ENCODE data around the gene IL22.
"Not testable (repeated sequence)": the region's sequence is repeated elsewhere in the genome, so short reads cannot be mapped to it uniquely, and the experiment has no call there.

The IL22 gene

DNA sequence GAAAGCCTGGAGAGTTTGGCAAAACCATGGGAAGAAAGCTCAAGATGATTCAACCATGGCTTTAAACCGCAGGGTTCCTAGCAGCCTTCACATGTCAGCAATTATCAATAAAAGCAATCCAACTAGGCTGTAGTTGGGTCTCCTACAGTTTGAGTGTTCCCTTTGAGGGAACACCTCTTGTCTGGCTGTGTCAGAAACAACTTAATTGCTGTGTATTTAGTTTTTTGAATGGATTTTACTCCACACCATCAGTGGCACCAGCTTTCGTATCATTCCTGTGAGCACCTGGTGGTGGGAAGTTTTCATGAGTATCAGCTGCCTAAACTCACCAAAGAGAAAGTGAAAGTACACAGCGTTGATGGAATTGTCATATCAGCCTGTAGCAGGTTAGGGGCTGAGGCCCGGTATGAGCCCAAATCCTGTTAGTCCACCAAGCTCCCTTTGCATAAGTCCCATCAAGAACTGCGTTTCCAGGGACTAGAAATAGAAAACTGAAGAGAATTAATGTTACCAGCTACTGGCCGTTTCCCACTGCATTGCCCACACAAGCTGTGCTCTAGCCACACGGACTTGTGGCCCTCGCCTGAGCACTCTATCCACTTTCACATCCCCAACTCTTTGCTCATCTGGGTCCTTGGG is 16.9 kb downstream of the IL22 start:
- peak; percentile 74 for DNase-seq
- in situ Hi-C loops (cut with HindIII; ENCODE audit: low pct_ligation_motif_present, low pct_unique_long_range_greater_than_20kb, low sequenced_read_pairs), result no loop called here

- in situ Hi-C loops (cut with HindIII; ENCODE audit: low pct_ligation_motif_present, low pct_unique_long_range_greater_than_20kb, low sequenced_read_pairs), result no loop called here
- DNase-seq, result no peak
Observed at GRCh38 chr12:68235576-68235975, 17.8 kb downstream of the IL22 start.

- in situ Hi-C loops (cut with HindIII; ENCODE audit: low pct_ligation_motif_present, low pct_unique_long_range_greater_than_20kb, low sequenced_read_pairs), result no loop called here
- no peak for DNase-seq
Observed at GRCh38 chr12:68234140-68234539, 19.3 kb downstream of the IL22 start.

GRCh38 chr12:68233498-68233897 is 19.9 kb downstream of the IL22 start:
- in situ Hi-C loops (cut with HindIII; ENCODE audit: low pct_ligation_motif_present, low pct_unique_long_range_greater_than_20kb, low sequenced_read_pairs), result no loop called here
- DNase-seq, result no peak

DNA sequence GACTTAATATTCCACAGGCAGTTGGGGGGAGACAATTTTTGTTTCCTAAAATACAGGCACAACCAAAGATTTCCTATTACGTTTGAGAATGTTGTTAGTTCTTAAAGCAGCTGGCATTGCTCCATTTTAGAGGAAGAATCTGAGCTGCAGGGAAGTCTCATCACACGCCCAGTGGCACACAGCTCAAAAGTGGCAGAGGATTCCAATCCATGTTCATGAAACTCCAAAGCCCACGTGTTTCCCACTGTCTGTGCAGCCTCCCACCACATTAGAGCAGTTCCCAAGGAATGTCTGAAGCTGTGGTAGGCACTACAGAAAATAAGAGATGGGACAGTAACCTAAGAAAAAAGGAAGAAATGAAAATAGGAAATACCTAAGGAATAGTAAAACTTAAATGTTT is 21.7 kb downstream of the IL22 start:
- in situ Hi-C loops (cut with HindIII; ENCODE audit: low pct_ligation_motif_present, low pct_unique_long_range_greater_than_20kb, low sequenced_read_pairs), result no loop called here

GRCh38 chr12:68231229-68231628 is 22.2 kb downstream of the IL22 start:
- in situ Hi-C loops (cut with HindIII; ENCODE audit: low pct_ligation_motif_present, low pct_unique_long_range_greater_than_20kb, low sequenced_read_pairs), result no loop called here
- DNase-seq, result no peak

More for the DNA sequence above, 21.7 kb downstream of the IL22 start:
- no peak for DNase-seq

DNA sequence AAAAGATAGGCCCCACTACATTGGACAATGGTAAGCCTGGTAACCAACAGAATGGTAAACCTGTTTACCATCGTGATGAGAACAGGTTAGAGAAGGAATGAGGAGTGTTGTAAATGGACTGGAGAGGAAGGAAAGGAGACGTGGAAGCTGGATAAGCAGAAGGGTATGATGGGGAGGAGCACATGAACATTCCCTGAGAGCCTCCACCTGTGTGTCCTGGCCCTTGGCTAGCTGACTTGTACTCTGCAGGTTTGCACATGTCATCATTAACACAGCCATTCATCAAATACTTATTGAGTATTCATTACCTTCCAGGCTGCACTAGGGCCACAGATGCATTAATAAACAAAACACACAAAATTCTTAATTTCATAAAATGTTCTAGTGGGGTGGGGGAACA is 23.4 kb downstream of the IL22 start:
- in situ Hi-C loops (cut with HindIII; ENCODE audit: low pct_ligation_motif_present, low pct_unique_long_range_greater_than_20kb, low sequenced_read_pairs), result no loop called here
- DNase-seq, result no peak

GRCh38 chr12:68227356-68227755 is 26.0 kb downstream of the IL22 start:
- in situ Hi-C loops (cut with HindIII; ENCODE audit: low pct_ligation_motif_present, low pct_unique_long_range_greater_than_20kb, low sequenced_read_pairs), result no loop called here

GRCh38 chr12:68225576-68226476 is 27.6 kb downstream of the IL22 start, which contains the start of gene IL26:
Gene IL26, minus strand, starts transcription at chr12:68225810. Its CDS starts 54 bp downstream, at chr12:68225756.
- DNase-seq, result no peak
- in situ Hi-C loops (cut with HindIII; ENCODE audit: low pct_ligation_motif_present, low pct_unique_long_range_greater_than_20kb, low sequenced_read_pairs), result no loop called here

More at GRCh38 chr12:68227356-68227755, 26.0 kb downstream of the IL22 start:
- no peak for DNase-seq

- DNase-seq, result no peak
- in situ Hi-C loops (cut with HindIII; ENCODE audit: low pct_ligation_motif_present, low pct_unique_long_range_greater_than_20kb, low sequenced_read_pairs), result loop anchor here (25.0 kb wide), 1 partner anchor 88 kb away; no protein-coding TSS in a partner anchor
Observed at GRCh38 chr12:68224613-68225285, 28.7 kb downstream of the IL22 start.

GRCh38 chr12:68223067-68223747 is 30.2 kb downstream of the IL22 start:
- in situ Hi-C loops (cut with HindIII; ENCODE audit: low pct_ligation_motif_present, low pct_unique_long_range_greater_than_20kb, low sequenced_read_pairs), result loop anchor here (25.0 kb wide), 1 partner anchor 89 kb away; no protein-coding TSS in a partner anchor
- DNase-seq, result peak; percentile 88

DNA sequence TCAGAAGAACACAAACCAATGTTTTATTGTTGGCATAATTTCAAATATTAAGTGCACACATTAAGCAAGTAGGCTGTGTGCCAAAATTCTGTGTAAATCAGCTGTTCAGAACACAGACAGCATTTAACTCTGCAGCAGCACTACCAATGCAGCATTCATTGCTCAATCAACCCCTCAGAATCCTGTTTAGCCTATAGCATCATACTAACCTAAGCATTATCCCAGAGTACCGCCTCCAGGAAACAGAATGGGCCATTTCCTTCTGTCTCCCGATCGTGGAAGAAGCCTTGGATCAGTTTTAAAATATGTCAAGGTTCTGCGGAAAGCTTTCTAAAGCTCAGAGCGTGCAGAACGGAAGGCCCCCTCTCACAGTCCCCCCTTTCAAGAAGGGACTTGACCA is 31.1 kb downstream of the IL22 start:
- DNase-seq, result no peak
- in situ Hi-C loops (cut with HindIII; ENCODE audit: low pct_ligation_motif_present, low pct_unique_long_range_greater_than_20kb, low sequenced_read_pairs), result loop anchor here (25.0 kb wide), 1 partner anchor 90 kb away; no protein-coding TSS in a partner anchor

- in situ Hi-C loops (cut with HindIII; ENCODE audit: low pct_ligation_motif_present, low pct_unique_long_range_greater_than_20kb, low sequenced_read_pairs), result loop anchor here (25.0 kb wide), 1 partner anchor 91 kb away; no protein-coding TSS in a partner anchor
- DNase-seq, result no peak
Observed at GRCh38 chr12:68221497-68221896, 31.9 kb downstream of the IL22 start.

GRCh38 chr12:68210875-68211274 is 42.5 kb downstream of the IL22 start:
- in situ Hi-C loops (cut with HindIII; ENCODE audit: low pct_ligation_motif_present, low pct_unique_long_range_greater_than_20kb, low sequenced_read_pairs), result loop anchor here (25.0 kb wide), 1 partner anchor 101 kb away; no protein-coding TSS in a partner anchor
- DNase-seq, result no peak

DNA sequence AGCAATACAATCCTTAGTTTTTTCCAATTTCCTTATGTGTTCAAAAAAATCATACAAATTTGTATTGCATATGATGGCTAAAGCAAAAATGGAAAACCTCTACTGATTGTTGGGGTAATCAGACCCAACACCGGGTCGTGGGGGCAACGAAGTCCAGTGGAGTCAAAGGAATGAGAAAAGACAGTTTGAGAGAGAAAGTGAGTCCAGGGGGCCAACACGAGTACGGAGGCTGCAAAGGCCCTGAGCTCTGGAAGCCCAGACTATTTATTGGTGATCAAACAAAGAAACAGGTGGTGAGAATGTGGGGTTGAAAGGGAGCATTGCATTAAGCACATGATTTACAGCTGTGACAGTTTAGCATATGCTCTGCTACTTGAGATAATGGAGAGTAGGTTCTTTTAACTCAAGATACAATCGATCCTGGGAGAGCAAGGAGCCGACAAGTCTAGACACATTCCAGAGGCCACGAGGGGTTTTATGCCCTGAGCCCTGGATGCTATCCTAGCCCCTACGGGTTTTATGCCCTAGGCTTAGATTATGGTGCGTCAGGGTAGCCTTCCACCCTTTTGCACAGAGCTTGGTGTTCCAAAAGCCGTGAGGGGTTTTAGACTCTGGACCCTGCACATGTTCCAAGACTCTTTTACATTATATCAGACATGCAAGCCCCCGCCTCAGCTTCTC is 44.2 kb downstream of the IL22 start:
- not testable (repeated sequence) for DNase-seq
- in situ Hi-C loops (cut with HindIII; ENCODE audit: low pct_ligation_motif_present, low pct_unique_long_range_greater_than_20kb, low sequenced_read_pairs), result loop anchor here (25.0 kb wide), 1 partner anchor 103 kb away; no protein-coding TSS in a partner anchor

- in situ Hi-C loops (cut with HindIII; ENCODE audit: low pct_ligation_motif_present, low pct_unique_long_range_greater_than_20kb, low sequenced_read_pairs), result loop anchor here (25.0 kb wide), 1 partner anchor 105 kb away; no protein-coding TSS in a partner anchor
- no peak for DNase-seq
Observed at GRCh38 chr12:68207276-68207675, 46.1 kb downstream of the IL22 start.

- in situ Hi-C loops (cut with HindIII; ENCODE audit: low pct_ligation_motif_present, low pct_unique_long_range_greater_than_20kb, low sequenced_read_pairs), result loop anchor here (25.0 kb wide), 1 partner anchor 106 kb away; no protein-coding TSS in a partner anchor
- no peak for DNase-seq
Observed at GRCh38 chr12:68206446-68206845, 47.0 kb downstream of the IL22 start.

Measured in ACHN (cell line).